Ovary (tissue), 3 donors: ENCODE data around the gene OR5H2.

ENCODE experiments used
- EP300 ChIP-seq: sonication (generic); formaldehyde crosslinking; IDR thresholded peaks from one replicate; pipeline ENCODE4 v1.6.1; 2017; ENCODE audit warnings: antibody characterized with exemption
- POLR2A ChIP-seq: fragments of 450-650 bp; IDR thresholded peaks from one replicate; pipeline ENCODE4 v1.6.1; 2017; ENCODE audit warnings: antibody characterized with exemption, mild to moderate bottlenecking, moderate library complexity
- TF ChIP-seq, protein P1 (sequence below), 3 donors: fragments of 450-650 bp in 2 of 3; fragments of 200-600 bp in 1 of 3; IDR thresholded peaks; one replicate each; pipeline versions ENCODE4 v1.5.1 to v1.8.0; 2016 to 2022; ENCODE audit warnings: antibody characterized with exemption in 3 of 3, mild to moderate bottlenecking in 1 of 3
- donor health status: DM: no; HTN: no; CAD: no.

DNA sequence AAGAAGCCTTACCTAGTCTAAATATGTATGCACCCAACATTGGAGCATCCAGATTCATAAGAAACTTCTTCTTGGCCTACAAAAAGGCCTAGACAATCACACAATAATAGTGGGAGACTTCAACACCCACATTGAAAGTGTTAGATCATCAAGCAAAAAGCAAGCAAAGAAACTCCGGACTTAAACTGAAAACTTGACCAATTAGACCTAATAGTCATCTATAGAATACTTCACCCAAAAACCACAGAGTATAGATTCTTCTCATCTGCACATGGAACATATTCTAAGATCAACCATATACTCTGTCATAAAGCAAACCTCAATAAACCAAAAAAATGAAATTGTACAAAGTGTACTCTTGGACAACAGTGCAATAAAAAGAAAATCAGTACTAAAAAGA lies 49.0 kb downstream of the OR5H2 start:
- TF ChIP-seq, protein P1, sequence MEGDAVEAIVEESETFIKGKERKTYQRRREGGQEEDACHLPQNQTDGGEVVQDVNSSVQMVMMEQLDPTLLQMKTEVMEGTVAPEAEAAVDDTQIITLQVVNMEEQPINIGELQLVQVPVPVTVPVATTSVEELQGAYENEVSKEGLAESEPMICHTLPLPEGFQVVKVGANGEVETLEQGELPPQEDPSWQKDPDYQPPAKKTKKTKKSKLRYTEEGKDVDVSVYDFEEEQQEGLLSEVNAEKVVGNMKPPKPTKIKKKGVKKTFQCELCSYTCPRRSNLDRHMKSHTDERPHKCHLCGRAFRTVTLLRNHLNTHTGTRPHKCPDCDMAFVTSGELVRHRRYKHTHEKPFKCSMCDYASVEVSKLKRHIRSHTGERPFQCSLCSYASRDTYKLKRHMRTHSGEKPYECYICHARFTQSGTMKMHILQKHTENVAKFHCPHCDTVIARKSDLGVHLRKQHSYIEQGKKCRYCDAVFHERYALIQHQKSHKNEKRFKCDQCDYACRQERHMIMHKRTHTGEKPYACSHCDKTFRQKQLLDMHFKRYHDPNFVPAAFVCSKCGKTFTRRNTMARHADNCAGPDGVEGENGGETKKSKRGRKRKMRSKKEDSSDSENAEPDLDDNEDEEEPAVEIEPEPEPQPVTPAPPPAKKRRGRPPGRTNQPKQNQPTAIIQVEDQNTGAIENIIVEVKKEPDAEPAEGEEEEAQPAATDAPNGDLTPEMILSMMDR (IDR thresholded peaks at IDR 0.05) = no peak
- TF ChIP-seq POLR2A (no peak), EP300 (no peak)
